Measurements from ENCODE around the gene DOCK11.

- TF ChIP-seq TAF1 (IDR thresholded peaks at IDR 0.05; ENCODE audit: low read depth): no peak
- TF ChIP-seq CREB1 (IDR thresholded peaks at IDR 0.05; ENCODE audit: low read depth): no peak
- TF ChIP-seq ZBTB7A (IDR thresholded peaks at IDR 0.05; ENCODE audit: low read depth): no peak
- TF ChIP-seq CEBPB (IDR thresholded peaks at IDR 0.05): no peak
- TF ChIP-seq EP300 (IDR thresholded peaks at IDR 0.05; ENCODE audit: borderline replicate concordance): no peak
- TF ChIP-seq YY1 (IDR thresholded peaks at IDR 0.05; ENCODE audit: low read depth): no peak
- no peak for TF ChIP-seq MAX (IDR thresholded peaks at IDR 0.05)
- no peak for TF ChIP-seq EGR1 (IDR thresholded peaks at IDR 0.05)
Measured at GRCh38 chrX:118666521-118666920, 170.9 kb downstream of the DOCK11 start.
